ENCODE data around the gene BMPR1A. TPM values are rescaled to one million over a fixed set of nuclear protein-coding genes. Genes with fewer than 3 reads are reported as not detected.

Gene BMPR1A
- total RNA-seq, 4 donors from 2014 or later = 21.1 to 33.3 (median 26.7) TPM

GRCh38 chr10:86944031-86944419 is 187.6 kb downstream of the BMPR1A start:
- DNase-seq (ENCODE audit: low spot score in 2 of 2) = no peak
- H3K9me3 ChIP-seq = no peaks in the 10 kb centered on the region
- H3K27me3 ChIP-seq = no peaks in the 10 kb centered on the region
- peaks cover 28% of the 10 kb centered on the region for H3K4me1 ChIP-seq
- H3K27ac ChIP-seq = no peak overlapping the region
- H3K36me3 ChIP-seq = peaks cover 8% of the 10 kb centered on the region
- WGBS = 80% methylated on average over 1 of the region's 4 CpGs
- H3K4me3 ChIP-seq = no peak overlapping the region
- TF ChIP-seq POLR2AphosphoS5 (IDR thresholded peaks at IDR 0.05) (no peak), EP300 (IDR thresholded peaks at IDR 0.05) (no peak), POLR2A (IDR thresholded peaks at IDR 0.05) (no peak)
- TF ChIP-seq, protein P1, sequence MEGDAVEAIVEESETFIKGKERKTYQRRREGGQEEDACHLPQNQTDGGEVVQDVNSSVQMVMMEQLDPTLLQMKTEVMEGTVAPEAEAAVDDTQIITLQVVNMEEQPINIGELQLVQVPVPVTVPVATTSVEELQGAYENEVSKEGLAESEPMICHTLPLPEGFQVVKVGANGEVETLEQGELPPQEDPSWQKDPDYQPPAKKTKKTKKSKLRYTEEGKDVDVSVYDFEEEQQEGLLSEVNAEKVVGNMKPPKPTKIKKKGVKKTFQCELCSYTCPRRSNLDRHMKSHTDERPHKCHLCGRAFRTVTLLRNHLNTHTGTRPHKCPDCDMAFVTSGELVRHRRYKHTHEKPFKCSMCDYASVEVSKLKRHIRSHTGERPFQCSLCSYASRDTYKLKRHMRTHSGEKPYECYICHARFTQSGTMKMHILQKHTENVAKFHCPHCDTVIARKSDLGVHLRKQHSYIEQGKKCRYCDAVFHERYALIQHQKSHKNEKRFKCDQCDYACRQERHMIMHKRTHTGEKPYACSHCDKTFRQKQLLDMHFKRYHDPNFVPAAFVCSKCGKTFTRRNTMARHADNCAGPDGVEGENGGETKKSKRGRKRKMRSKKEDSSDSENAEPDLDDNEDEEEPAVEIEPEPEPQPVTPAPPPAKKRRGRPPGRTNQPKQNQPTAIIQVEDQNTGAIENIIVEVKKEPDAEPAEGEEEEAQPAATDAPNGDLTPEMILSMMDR (IDR thresholded peaks at IDR 0.05) = no peak

- TF ChIP-seq, protein P1 (IDR thresholded peaks at IDR 0.05) = no peak
- TF ChIP-seq EP300 (IDR thresholded peaks at IDR 0.05) (no peak), POLR2AphosphoS5 (IDR thresholded peaks at IDR 0.05) (no peak), POLR2A (IDR thresholded peaks at IDR 0.05) (no peak)
- Histone ChIP-seq H3K9me3 (no peaks in the 10 kb centered on the region), H3K4me3 (no peak overlapping the region), H3K27ac (no peak overlapping the region), H3K27me3 (no peaks in the 10 kb centered on the region), H3K36me3 (peaks cover 8% of the 10 kb centered on the region), H3K4me1 (peaks cover 28% of the 10 kb centered on the region)
- DNase-seq (ENCODE audit: low spot score in 2 of 2) = peak; percentile 23 to 43
These were observed 188.1 kb downstream of the BMPR1A start for GRCh38 chr10:86944471-86944870.

GRCh38 chr10:86944907-86945306 is 188.5 kb downstream of the BMPR1A start:
- DNase-seq (ENCODE audit: low spot score in 2 of 2) = peak in 1 of 2 donors; percentile 64
- no peak overlapping the region for H3K27ac ChIP-seq

DNA sequence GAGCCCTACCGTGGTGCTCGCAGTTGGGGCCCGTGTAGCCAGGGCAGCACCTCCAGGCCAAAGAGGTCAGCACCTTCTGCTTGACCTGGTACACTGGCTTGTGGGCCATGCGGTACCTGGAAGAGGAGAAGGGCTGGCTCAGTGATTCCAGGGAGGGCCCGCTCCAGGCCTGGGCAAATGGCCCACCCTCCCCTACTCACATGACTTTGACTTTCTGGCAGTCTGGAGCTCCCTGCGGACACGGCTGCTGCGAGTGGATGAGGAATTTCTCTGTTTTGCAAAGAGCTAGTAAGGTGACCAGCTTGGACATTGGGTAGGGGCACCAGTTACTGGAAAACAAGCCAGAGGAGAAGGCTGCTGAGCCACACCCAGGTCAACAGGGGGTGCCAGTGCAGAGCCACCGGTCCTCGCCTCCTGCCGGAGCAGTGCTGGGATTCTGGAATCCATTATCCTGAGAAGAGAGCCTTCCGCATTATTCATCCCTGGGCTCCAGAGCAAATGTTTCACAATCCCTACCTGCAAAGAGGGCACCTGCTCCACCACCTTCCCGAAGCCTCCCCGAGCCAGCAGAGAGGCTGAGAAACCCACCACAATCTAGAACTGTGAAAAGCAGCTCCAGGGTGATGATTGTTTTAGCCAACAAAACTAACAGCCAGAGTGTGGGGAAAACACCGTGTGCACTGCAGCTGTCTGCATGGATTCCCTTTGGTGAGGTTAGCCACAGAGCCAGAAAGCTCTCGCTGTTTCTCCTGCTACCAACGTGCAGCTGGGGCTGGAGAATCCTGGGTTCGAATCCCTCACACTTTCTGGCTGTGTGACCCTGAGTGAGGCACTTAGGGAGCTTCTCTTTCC is 189.2 kb downstream of the BMPR1A start:
- Histone ChIP-seq H3K4me3 (no peak overlapping the region), H3K27ac (no peak overlapping the region), H3K36me3 (peaks cover 8% of the 10 kb centered on the region), H3K4me1 (peaks cover 25% of the 10 kb centered on the region), H3K9me3 (no peaks in the 10 kb centered on the region), H3K27me3 (no peaks in the 10 kb centered on the region)
- peak; percentile 69 to 75 for DNase-seq (ENCODE audit: low spot score in 2 of 2)
- 70% methylated on average over 10 of the region's 18 CpGs for WGBS
- TF ChIP-seq, protein P1 (IDR thresholded peaks at IDR 0.05) = no peak
- TF ChIP-seq EP300 (IDR thresholded peaks at IDR 0.05) = no peak
- no peak for TF ChIP-seq POLR2A (IDR thresholded peaks at IDR 0.05)
- no peak for TF ChIP-seq POLR2AphosphoS5 (IDR thresholded peaks at IDR 0.05)

More at GRCh38 chr10:86944907-86945306, 188.5 kb downstream of the BMPR1A start:
- no peak for TF ChIP-seq POLR2AphosphoS5 (IDR thresholded peaks at IDR 0.05)
- TF ChIP-seq, protein P1 (IDR thresholded peaks at IDR 0.05) = no peak
- no peak for TF ChIP-seq EP300 (IDR thresholded peaks at IDR 0.05)
- Histone ChIP-seq H3K9me3 (no peaks in the 10 kb centered on the region), H3K27me3 (no peaks in the 10 kb centered on the region), H3K36me3 (peaks cover 8% of the 10 kb centered on the region), H3K4me3 (no peak overlapping the region), H3K4me1 (peaks cover 25% of the 10 kb centered on the region)
- 77% methylated on average over 2 of the region's 3 CpGs for WGBS

Measured in suprapubic skin (tissue), 4 donors.